SKM-1 (cell line): ENCODE data around the gene CDK5RAP1.
"Not testable (repeated sequence)": the region's sequence is repeated elsewhere in the genome, so short reads cannot be mapped to it uniquely, and the experiment has no call there.

ENCODE experiments used
- DNase-seq: peaks from one replicate; lab custom pipeline; 2025; ENCODE audit not compliant: unreplicated experiment; lab: John Stamatoyannopoulos, UW

The CDK5RAP1 gene

DNA sequence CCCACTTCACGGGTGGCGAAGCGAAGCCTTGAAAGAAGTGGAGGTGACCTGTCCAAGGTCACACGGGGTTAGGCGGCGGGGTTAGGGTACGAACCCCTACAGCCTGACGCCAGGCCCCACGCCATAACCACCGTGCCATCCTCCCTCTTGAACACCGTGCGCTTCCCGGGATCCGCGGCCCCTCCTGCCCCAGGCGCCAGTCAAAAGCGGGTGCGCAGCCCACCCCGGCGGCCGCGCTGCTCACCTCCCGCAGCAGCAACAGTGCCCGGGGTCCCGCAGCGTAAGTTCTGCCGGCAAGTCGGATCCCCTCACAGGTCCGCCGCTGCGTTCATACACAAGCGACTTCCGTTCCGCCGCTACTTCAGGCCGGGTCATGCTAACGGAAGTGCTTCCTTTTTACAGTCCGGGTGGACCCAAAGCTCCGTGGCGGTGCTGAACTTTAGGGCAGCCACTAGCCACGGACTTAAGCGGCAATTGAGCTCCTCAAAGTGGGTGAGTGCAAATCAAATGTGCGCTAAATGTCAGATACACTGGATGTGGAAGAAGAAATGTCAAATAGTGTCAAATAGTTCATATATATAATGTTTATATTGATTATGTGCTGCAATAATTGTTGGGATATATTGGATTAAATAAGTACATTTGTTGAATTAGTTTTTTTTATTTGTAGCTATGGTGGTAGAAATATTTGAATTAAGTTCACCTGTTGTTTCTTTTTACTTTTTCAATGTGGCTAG, at the start of gene CDK5RAP1:
Gene CDK5RAP1 (minus strand): TSS at position 336 of the 737 bp plus-strand sequence. CDS start 4,455 bp downstream, outside the sequence.
- peak; percentile 79 for DNase-seq

DNA sequence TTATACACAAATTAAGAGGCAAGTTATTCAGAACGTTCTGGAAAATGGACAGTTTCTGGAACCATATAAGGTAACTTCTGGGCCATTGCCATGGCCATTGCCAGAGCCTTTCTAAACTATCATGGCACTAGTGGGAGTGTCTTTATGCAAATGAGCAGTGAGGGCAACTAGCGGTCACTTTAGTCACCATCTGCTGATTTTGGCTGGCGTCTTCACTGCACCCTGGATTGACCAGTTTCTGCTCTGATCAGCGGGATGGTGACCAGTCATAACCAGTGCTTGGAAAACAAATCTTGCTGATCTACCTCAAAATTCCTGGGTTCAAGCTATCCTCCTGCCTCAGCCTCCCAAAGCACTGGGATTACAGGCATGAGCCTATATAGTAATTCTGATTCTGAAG, 49.5 kb upstream of the CDK5RAP1 start:
- DNase-seq = no peak

DNA sequence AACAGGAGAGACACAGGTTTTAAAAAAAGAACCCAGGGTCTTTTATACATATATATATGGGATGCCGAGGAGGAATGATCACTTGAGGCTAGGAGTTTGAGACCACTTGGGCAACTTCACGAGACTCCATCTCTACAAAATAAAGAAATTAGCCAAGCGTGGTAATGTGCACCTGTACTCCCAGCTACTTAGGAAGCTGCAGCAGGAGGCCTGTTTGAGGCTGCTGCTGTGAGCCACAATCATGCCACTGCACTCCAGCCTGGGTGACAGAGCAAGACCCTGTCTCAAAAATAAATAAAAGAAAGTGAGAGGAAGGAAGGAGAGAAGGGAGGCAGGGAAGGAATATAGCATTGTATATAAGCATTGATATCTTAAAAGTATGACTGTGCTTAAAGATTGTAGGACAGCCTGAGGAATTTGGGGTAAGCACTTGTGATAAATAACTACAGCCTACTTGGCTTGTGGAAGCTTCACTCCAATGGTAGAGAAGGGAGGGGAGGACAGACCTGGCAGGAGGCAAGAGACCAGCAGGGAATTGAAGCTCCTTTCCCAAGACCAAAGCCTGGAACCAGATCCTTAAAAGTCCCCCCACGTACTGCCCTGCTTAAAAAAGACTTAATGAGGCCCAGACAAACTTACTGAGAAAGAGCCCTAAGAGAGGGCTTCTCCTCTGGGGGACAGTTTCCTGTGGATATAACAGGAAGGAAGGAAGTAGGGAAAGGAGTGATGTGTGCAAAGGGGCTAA, 44.7 kb upstream of the CDK5RAP1 start:
- no peak for DNase-seq

GRCh38 chr20:33444797-33445560, 43.7 kb upstream of the CDK5RAP1 start:
- no peak for DNase-seq

DNA sequence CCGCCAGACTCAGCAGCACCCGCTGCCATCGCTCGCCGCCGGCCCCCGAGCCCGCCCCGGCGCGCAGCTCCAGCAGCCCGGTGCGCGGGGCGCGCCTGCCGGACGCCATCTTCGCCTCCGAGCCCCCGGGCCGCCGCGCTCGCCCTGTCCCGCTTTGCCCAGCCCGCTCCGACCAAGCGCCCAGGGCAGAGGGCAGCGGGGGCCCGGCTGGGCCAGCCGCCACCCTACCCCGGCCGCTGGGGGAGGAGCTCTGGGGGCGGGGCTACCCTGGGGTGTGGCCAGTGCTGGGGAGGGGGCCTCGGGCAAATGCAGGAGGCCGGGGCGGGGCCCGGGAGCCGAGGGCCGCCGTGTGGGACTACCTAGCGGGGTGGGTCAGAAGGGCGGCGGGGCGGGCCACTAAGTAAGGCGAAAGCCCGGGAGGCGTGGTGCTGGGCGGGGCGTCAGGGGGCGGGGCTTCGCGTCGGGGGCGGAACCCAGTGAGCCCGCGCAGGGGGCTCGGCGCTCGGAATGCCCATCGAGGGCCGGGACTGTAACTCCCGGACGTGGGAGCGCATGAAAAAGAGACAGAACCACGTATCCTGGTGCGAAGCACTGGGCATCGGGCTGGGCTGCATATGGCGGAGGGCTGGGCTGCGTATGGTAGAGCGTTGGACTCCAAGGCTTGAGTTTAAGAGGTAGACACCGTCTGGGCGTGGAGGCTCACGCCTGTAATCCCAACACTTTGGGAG, 42.4 kb upstream of the CDK5RAP1 start, which contains the start of gene SNTA1:
Gene SNTA1 (minus strand): TSS at position 252 of the 728 bp plus-strand sequence. CDS start 143 bp downstream, at position 109.
- DNase-seq = peak; percentile 68

GRCh38 chr20:33443006-33443511, 41.7 kb upstream of the CDK5RAP1 start:
- no peak for DNase-seq

DNA sequence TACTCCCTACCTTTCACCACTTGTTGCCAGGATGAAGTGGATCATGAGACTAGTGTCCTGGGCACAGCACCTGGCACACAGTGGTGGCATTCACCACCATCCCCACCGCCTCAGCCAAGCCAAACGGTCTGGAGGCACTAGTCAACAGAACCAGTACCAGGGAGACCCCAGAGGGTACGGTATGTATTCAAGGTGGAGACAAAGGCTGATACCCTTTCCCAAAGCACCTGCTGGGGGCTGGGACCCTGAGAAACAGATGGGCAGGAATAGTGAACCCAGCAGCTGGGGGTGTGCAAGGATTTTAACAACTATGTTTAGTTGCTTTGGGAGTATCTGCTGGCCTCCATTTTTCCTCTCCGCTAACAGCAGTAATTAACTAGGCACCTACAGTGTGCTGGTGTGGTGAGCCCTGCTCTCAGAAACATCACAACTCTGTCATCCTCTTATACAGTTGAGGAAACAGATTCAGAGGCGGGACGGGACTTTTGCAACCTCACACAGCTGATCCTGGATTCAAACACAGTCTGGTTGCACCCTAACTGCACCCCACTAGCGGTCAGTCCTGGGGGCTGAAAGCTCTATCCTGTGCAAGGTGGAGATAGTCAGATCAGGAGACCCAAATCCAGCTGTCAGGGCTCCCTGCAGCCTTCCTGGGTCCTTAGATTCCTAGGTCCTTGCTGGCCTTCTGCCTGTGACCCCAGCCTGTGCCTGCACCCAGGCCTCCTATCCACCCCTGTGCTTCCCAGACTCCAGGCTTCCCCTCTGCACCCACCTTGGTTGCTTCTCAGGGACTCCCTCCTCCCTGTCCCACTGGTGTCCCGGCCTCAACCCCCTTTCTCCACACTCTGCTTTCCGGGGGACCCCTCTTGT, 41.1 kb upstream of the CDK5RAP1 start:
- DNase-seq = no peak

DNA sequence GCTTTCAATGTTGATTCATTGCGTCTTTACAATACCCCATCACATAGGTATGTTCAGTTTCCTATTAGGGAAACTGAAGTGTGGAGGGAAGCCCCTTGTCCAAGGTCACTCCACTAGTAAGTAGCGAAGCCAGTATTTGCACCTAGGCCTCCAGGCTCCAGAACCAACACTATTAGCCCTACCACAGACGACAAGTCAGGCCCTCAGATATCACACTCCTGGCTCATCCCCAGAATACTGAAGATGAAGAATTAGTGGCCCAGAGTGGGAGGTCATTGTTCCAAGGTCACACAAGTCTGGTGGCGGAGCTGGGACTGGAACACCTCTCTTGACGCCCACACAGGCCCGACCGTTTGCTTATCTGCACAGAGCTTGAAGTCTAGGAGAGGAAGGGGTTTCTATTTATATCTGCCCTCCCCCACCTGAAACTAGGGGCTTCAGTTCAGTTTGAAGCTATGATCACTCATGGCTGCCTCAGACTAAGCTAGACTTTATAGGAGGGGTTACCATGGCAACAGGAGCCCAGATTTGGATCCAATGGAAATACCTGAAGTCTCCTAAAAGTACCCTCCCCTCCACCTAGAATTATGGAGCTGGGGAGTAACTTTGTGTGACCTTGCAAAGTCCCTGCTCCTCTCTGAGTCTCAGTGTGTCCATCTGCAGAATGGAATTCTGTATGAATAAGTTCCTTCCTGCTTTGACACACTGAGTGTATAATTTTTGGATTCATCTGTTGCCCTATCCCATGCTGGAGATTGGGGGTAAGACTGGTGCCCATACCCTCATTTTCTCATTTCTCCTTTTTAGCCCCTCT, 40.0 kb upstream of the CDK5RAP1 start:
- no peak for DNase-seq

DNA sequence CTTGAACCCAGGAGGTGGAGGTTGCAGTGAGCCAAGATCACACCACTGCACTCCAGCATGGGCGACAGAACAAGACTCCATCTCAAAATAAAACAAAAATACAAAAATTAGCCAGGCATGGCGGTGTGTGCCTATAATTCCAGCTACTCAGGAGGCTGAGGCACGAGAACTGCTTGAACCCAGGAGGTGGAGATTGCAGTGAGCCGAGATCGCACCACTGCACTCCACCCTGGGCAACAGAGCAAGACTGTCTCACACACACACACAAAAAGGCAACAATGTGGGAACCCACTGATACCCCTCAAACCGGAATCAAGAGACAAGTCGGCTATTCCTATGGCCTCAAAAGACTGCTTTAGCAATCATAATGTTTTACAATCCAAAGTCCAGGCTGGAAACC, 39.2 kb upstream of the CDK5RAP1 start:
- not testable (repeated sequence) for DNase-seq

DNA sequence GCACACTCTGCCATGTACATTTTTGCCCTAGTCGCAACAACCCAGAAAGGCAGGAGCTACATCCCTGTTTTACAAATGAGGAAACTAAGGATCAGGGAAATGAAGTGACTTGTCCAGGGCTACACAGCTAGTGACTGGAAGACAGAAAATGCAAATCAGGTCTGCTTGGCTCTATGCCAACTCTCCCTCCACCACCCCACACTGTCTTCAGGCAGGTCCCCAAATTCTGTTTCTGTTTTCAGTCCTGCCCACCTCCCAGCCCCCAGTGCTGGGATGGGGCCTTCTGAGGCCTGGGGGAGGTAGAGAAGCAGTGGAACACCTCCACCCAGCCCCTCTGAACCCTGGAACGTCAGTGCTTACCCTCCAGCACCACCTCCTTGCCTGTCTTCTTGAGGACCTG, 37.2 kb upstream of the CDK5RAP1 start:
- DNase-seq = no peak

GRCh38 chr20:33437141-33437911, 36.0 kb upstream of the CDK5RAP1 start:
- DNase-seq = no peak

DNA sequence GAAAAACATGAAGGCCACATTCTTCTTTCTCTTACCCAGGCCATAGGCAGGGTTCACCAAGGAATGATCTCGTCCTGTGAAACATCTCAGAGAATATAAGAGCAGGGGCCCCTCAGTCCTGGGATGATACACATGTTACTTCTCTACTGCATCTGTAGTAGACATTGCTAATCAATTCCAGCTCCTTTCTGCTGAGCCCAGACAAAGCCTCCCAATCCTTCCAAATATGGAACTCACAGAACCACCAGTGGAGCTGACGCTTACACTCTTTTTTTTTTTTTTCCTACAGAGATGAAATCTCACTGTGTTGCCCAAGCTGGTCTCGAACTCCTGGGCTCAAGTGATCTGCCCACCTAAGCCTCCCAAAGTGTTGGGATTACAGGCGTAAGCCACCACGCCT, 33.1 kb upstream of the CDK5RAP1 start:
- no peak for DNase-seq

DNA sequence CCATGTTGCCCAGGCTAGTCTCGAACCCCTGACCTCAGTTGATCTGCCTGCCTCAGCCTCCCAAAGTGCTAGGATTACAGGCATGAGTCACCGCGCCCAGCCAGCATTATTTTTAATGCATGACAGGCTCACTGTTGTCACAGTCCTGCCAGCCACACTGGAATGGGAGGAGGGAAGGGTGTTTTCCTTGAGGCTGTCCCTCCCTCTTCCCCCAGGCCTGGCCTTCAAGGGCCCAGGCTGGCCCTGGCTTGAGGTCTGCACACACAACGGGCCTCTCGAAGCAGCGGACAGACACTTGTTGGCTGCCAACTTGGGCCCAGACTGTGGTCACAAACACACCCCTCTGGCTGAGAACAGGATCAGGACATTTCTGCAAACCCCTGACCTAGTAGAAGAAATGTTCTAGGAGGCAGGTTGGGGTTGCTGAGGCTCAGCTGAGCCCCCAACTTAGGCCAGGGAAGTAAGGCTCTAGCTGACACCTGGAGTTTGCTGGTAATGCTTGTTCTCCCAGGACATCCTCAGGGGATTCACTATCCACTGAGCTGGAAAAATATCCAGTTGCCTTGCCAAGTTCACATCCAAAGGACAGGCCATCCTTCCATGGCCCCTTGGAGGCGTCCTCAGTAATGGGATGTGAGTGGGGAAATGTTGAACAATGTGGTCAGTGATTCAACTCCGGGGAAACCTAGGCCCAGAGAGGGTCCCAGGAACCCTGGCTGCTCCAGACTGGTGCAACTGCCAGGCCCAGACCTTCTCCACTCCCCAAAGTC, 32.3 kb upstream of the CDK5RAP1 start:
- DNase-seq = no peak

GRCh38 chr20:33431797-33432381, 30.6 kb upstream of the CDK5RAP1 start:
- no peak for DNase-seq

- not testable (repeated sequence) for DNase-seq
Observed at GRCh38 chr20:33423875-33424274, 22.6 kb upstream of the CDK5RAP1 start.

GRCh38 chr20:33423141-33423834, 22.0 kb upstream of the CDK5RAP1 start:
- no peak for DNase-seq
